GM04503 (cell line): ENCODE results near the gene ECM2.

ENCODE experiments used
- DNase-seq: peaks from one replicate; pipeline ENCODE4 v3.0.0-alpha.2; 2012; ENCODE audit warnings: low read depth

Gene ECM2

GRCh38 chr9:92463984-92464383, 71.8 kb downstream of the ECM2 start:
- DNase-seq = peak; percentile 92

- DNase-seq = no peak
Measured at GRCh38 chr9:92463387-92463786, 72.4 kb downstream of the ECM2 start.

GRCh38 chr9:92457576-92457975, 78.2 kb downstream of the ECM2 start:
- DNase-seq = no peak

GRCh38 chr9:92455217-92455616, 80.6 kb downstream of the ECM2 start:
- DNase-seq = no peak

GRCh38 chr9:92446536-92446935, 89.3 kb downstream of the ECM2 start:
- no peak for DNase-seq
